SJSA1 (cell line): ENCODE data around the gene GLI3. TPM values are rescaled to one million over a fixed set of nuclear protein-coding genes. Genes with fewer than 3 reads are reported as not detected.

Experiments
- DNase-seq, 2 experiments: peaks; one replicate each; pipeline ENCODE4 v3.0.0-alpha.2; 2015 to 2020; ENCODE audit warnings: low spot score in 2 of 2, low read depth in 1 of 2
- H3K27ac ChIP-seq: fragments of 250-450 bp; sonication (Bioruptor Pico); 2 replicates; pipeline ENCODE4 v1.5.1; 2020; ENCODE audit warnings: mild to moderate bottlenecking, moderate library complexity
- H3K27me3 ChIP-seq: fragments of 250-450 bp; sonication (Bioruptor Pico); replicated peaks from 2 replicates; pipeline ENCODE4 v1.5.1; 2020; ENCODE audit warnings: mild to moderate bottlenecking, moderate library complexity
- H3K36me3 ChIP-seq: fragments of 250-450 bp; sonication (Bioruptor Pico); 2 replicates; pipeline ENCODE4 v1.5.1; 2020; ENCODE audit warnings: mild to moderate bottlenecking
- H3K4me1 ChIP-seq: fragments of 250-450 bp; sonication (Bioruptor Pico); replicated peaks from 2 replicates; pipeline ENCODE4 v1.6.1; 2021; ENCODE audit warnings: mild to moderate bottlenecking
- H3K4me3 ChIP-seq: fragments of 250-450 bp; sonication (Bioruptor Pico); 2 replicates; pipeline ENCODE4 v1.5.1; 2020; ENCODE audit warnings: mild to moderate bottlenecking
- H3K9me3 ChIP-seq: fragments of 250-450 bp; sonication (Bioruptor Pico); replicated peaks from 2 replicates; pipeline ENCODE4 v1.5.1; 2020; ENCODE audit warnings: mild to moderate bottlenecking
- total RNA-seq: library from RNA; depleted of rRNA; stranded (reverse); fragments of >200 nt; shearing (Covaris generic); gene quantifications from 2 replicates; pipeline ENCODE4 v1.2.3, GENCODE V29; 2014

The GLI3 gene
- total RNA-seq, 1 experiment from 2014 or later, result 1.7 TPM

DNA sequence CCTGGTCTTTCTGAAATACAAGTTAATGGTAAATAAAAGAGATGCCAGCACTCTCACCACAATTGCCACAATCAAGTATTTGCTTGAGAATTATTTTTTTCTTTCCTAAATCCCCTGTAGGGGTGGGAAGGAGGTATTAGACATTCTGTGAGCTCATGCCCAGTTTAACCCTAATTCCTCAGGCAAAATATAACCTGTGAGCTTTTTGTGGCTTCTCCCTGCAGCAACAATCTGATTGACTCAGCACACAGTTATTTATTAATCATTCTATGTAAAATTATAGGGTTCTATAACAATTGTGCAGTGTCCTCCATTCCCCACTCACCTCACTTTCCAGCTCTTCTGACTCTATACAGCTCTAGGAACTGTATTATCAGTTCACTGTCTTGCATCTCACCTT is 66.3 kb downstream of the GLI3 start:
- Histone ChIP-seq H3K27ac (no peak overlapping the region), H3K4me1 (no peaks in the 10 kb centered on the region), H3K27me3 (no peaks in the 10 kb centered on the region), H3K36me3 (no peaks in the 10 kb centered on the region), H3K4me3 (no peak overlapping the region), H3K9me3 (no peaks in the 10 kb centered on the region)
- DNase-seq, result no peak

DNA sequence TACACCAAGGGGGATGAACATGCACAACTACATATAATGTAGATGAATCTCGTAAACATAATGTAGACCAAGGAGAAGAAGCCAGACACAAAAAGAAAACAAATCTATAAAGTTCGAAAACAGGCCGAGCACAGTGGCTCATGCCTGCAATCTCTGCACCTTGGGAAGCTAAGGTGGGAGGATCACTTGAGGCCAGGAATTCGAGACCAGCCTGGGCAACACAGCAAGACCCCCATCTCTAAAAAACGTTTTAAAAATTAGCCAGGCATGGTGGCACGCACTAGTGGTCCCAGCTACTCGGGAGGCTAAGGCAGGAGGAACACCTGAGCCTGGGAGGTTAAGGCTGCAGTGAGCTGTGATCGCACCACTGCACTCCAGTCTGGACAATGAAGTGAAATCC is 68.5 kb downstream of the GLI3 start:
- no peaks in the 10 kb centered on the region for H3K4me1 ChIP-seq
- H3K27ac ChIP-seq, result no peak overlapping the region
- H3K9me3 ChIP-seq, result no peaks in the 10 kb centered on the region
- DNase-seq, result no peak
- H3K36me3 ChIP-seq, result no peaks in the 10 kb centered on the region
- H3K27me3 ChIP-seq, result no peaks in the 10 kb centered on the region
- H3K4me3 ChIP-seq, result no peak overlapping the region

DNA sequence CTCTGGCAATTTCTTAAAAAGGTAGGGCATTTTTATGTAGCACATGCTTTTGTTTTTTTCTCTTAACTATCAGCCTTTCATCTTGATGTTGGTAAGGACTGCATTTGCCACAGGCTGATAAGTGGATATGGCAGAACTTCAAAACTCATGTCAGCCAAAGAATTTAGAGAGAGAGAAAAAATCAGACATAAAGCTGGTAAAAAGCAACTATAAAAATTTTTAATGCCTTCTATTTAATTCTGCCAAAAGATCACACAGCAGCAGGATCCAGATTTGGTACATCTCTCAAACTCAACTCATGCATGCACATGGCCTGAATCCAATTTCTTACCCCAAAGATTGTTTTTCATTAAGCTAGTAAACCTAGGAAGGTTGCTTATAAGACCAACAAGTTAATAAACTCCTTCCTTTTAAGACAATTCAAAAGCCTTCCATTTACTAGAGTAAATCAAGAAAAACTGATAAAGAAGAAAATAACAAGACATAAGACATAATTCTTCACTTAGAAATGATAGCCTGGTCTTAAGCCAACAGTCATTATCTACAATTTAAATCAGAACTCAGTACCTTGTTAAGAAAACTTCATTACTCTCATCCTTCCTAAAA is 69.3 kb downstream of the GLI3 start:
- no peaks in the 10 kb centered on the region for H3K36me3 ChIP-seq
- H3K4me3 ChIP-seq, result no peak overlapping the region
- no peaks in the 10 kb centered on the region for H3K9me3 ChIP-seq
- no peaks in the 10 kb centered on the region for H3K27me3 ChIP-seq
- H3K4me1 ChIP-seq, result no peaks in the 10 kb centered on the region
- H3K27ac ChIP-seq, result no peak overlapping the region
- no peak for DNase-seq

DNA sequence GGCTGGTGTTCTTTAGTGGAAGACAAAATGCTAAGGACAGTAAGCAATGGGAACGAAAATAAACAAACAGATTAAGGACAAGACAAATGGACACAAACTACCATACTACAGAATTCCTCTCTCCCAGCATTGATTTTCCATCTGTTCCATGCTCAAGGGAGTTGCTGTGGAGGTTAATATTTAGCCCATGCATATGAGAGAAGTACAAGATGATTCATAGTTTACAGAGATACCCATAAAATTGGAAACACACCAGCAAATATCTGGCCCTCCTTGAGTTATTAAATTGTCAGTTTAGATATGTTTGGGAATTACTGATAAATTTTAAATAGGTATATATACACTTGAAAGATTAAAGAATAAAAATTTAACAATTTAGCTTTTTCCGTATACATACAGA is 69.8 kb downstream of the GLI3 start:
- Histone ChIP-seq H3K9me3 (no peaks in the 10 kb centered on the region), H3K4me1 (no peaks in the 10 kb centered on the region), H3K4me3 (no peak overlapping the region), H3K36me3 (no peaks in the 10 kb centered on the region), H3K27ac (no peak overlapping the region), H3K27me3 (no peaks in the 10 kb centered on the region)
- DNase-seq, result no peak

DNA sequence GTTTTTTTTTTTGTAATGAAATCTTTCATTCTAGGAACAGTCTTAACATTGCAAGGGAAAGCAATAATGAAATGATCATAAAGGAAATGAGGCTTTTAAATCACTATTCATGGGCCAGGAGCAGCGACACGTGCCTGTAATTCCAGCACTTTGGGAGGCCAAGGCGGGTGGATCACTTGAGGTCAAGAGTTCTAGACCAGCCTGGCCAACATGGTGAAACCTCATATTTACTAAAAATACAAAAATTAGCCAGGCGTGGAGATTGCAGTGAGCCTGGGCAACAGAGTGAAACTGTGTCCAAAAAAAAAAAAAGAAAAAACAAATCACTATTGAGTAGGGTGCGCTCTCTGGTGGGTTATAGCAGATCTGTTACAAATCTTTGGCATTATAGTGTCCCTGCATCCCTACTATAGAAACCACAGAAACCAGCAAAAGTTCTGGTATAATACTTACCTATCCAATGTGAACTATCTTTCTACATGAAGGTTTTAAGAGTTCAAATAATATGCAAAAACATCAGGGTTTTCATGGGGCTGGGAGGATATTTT is 72.1 kb downstream of the GLI3 start:
- Histone ChIP-seq H3K4me1 (no peaks in the 10 kb centered on the region), H3K4me3 (no peak overlapping the region), H3K27ac (no peak overlapping the region), H3K9me3 (no peaks in the 10 kb centered on the region), H3K36me3 (no peaks in the 10 kb centered on the region), H3K27me3 (no peaks in the 10 kb centered on the region)
- DNase-seq, result no peak

DNA sequence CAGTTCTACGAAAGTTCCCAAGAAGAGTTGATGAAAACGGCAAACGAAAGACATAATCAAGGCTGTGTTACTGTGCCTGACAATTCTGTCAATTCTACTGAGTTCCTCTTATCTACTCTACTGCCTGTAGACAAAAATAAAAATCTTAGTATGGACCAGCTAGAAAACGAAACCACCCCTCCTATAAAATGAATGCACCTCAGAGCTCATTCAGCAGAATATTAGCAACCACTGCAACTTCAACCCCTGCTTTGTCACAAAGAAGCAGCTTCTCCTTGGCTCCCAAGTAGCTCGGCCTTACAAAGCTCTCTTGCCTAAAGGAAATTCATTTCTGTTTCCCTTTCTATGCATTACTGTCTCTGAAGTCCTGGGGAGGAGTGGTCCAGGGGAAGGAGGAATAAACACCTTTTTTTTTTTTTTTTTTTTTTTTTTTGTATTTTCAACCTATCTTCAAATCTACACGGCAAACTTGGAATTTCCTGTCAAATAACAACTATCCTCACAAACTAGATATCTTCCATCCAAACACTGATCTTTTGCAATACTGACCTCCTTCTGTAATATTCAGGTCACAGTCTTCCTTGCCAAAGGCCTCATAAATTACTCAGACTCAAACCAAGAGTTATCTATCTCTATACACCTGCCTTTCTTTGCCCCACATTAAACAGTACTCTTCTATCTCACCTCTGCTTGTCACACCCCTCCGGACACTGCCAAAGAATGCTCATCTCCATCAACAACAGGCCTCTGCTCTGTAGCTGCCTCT is 74.3 kb downstream of the GLI3 start:
- no peaks in the 10 kb centered on the region for H3K27me3 ChIP-seq
- no peak for DNase-seq
- no peaks in the 10 kb centered on the region for H3K9me3 ChIP-seq

DNA sequence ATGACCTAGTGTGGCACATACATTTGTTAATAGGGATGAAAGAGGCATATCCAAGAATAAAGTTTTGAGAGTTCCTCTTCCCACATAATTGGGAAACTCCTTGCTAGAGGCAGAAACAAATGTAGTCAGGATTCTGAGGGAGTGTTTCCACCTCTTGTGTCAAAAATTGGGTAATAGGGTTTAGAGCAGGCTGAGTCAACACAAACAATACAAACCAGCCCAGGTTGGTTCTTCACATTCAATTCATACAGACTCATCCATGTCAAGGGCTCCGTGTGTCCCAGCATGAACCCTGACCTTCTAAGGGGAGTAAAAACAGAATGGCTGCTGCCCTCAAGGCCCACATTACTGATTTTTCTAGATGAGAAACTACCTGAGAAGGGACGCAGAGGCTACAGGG is 75.3 kb downstream of the GLI3 start:
- no peaks in the 10 kb centered on the region for H3K4me1 ChIP-seq
- H3K27me3 ChIP-seq, result no peaks in the 10 kb centered on the region
- H3K36me3 ChIP-seq, result no peaks in the 10 kb centered on the region
- DNase-seq, result no peak
- H3K4me3 ChIP-seq, result no peak overlapping the region
- H3K9me3 ChIP-seq, result no peaks in the 10 kb centered on the region
- H3K27ac ChIP-seq, result no peak overlapping the region

More for the DNA sequence above, 74.3 kb downstream of the GLI3 start:
- Histone ChIP-seq H3K4me3 (no peak overlapping the region), H3K27ac (no peak overlapping the region), H3K36me3 (no peaks in the 10 kb centered on the region), H3K4me1 (no peaks in the 10 kb centered on the region)

DNA sequence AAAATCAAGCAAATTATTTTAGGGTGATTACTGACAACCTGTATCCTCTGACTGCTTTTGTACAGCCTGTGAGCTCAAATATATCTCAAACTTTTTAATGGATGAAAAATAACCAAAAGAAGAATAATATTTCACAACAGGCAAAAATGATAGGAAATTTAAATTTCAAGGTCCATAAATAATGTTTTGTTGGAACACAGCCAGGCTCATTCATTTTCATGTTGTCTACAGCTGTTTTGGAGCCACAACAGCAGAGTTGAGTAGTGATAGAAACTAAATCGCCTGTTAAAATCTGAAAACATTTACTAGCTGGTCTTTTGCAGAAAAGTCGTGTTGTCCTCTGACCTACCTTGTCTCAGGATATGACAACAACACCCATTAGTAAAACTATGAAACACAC is 75.9 kb downstream of the GLI3 start:
- Histone ChIP-seq H3K27ac (no peak overlapping the region), H3K9me3 (no peaks in the 10 kb centered on the region), H3K4me1 (no peaks in the 10 kb centered on the region), H3K27me3 (no peaks in the 10 kb centered on the region), H3K4me3 (no peak overlapping the region), H3K36me3 (no peaks in the 10 kb centered on the region)
- no peak for DNase-seq

DNA sequence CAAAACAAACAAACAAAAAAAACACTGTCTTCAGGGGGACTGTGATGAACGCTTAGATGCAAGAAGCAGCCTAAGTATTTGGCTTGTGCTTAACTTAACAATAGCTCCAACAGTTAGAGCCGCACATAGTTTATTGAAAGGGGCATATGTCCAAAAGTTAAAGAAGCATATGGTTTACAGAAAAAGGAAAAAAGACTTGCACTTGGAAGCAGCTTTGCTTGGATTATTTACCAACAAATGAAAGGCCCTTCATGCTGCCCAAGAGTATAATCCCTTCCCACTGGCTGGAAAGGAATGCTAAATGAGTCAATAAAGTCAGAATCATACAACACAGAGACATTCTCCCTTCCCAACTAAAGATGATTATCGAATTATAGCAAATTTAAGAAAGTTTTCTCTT is 77.9 kb downstream of the GLI3 start:
- Histone ChIP-seq H3K36me3 (no peaks in the 10 kb centered on the region), H3K27me3 (no peaks in the 10 kb centered on the region), H3K4me3 (no peak overlapping the region), H3K4me1 (no peaks in the 10 kb centered on the region), H3K27ac (no peak overlapping the region), H3K9me3 (no peaks in the 10 kb centered on the region)
- no peak for DNase-seq

DNA sequence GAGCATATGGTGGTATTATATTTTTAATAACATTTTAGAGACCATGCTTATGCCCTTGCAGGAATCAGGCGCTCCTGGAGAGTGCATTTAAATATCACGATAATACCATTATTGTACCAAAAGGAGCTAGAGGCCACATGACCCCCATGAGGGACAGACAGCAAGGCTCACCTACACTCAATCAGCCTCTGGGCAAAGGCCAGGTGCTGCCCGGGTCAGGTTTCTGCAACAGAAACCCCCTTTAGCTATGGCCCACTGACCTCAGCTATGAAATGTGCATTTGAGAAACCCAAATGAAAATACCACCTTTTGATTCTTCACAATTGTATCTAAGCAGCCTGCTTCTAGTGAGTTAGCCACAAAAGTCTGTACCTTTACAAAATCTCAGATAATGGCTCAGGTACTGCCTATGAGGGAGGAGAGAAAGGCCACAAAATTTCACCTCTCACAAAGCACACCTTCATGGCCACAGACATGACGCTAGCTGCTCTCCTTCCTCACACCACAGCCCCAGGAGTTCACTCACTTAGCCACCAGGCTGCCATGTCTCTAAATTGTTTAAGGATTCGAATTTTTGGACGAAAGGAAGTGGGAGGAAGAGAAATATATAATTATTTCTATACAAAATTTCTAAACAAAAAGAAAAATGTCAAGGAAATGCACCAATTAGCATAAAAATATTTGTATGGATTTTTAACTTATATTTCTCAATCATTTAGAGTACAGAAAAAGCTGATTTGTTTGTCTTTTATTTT is 79.9 kb downstream of the GLI3 start:
- Histone ChIP-seq H3K27me3 (no peaks in the 10 kb centered on the region), H3K4me3 (no peak overlapping the region), H3K4me1 (no peaks in the 10 kb centered on the region), H3K27ac (no peak overlapping the region), H3K36me3 (no peaks in the 10 kb centered on the region), H3K9me3 (no peaks in the 10 kb centered on the region)
- DNase-seq, result no peak

DNA sequence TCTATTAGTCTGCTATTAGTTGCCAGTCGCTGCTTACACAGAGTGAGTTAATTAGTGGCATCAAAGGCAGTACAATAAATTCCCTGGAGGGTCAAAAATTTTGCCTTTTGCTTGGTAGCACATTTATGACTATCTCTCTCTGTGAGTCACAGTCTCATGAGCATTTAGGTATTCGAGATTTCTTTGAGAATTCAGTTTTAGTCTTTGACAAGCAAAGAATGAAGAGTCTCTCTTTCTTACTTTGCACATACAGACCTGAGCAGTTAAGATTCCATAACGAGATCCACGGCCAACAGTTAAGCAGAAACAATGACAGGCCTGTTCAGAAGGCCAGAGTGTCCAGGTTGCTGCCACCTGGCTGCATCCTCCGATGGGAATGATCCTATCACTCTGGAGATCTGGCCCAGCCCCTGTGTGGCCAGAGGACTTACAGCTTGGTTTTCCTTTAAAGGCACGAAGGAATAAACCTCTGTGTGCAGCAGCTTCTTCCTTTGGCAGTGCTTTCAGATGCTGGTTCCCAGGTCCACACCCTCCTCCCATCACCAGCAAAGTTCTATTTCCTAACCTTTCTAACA is 80.6 kb downstream of the GLI3 start:
- no peak for DNase-seq
- no peak overlapping the region for H3K4me3 ChIP-seq
- H3K36me3 ChIP-seq, result no peaks in the 10 kb centered on the region
- H3K27ac ChIP-seq, result no peak overlapping the region
- H3K4me1 ChIP-seq, result no peaks in the 10 kb centered on the region
- H3K9me3 ChIP-seq, result no peaks in the 10 kb centered on the region
- H3K27me3 ChIP-seq, result no peaks in the 10 kb centered on the region

DNA sequence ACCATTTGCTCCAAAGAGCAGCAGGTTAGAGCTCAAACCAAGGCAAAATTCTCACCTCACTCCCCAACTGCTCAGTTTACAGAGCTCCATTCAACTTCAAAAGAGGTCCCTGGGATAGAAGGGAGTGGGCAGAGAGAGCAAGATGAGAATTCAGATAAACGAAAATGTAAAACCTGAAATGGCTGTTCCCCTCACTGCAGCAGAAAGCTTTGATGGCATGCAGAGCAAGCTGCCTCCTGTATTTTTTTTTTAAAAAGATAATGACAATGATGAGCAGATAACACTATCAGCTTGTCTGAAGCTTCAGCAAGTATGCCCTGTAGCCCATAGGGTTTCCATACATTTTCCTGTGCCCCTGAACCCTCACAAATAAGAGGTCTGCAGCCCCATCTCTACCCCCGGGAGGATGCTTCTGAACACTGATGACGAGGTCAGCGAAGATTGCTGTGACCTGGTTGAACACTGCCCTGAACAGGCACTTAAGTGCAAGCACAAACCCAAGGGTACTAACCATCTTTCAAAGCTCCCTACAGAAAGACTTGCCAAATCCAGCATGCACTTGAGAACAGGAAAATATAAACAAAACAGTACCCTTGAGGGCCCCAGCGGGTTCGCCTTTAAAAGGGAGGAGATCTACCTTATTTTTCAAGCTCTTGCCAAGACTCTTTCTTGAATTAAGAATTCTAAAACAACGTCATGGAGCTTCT is 81.3 kb downstream of the GLI3 start:
- Histone ChIP-seq H3K27me3 (no peaks in the 10 kb centered on the region), H3K36me3 (no peaks in the 10 kb centered on the region), H3K9me3 (no peaks in the 10 kb centered on the region), H3K4me3 (no peak overlapping the region), H3K4me1 (no peaks in the 10 kb centered on the region), H3K27ac (no peak overlapping the region)
- DNase-seq, result no peak

DNA sequence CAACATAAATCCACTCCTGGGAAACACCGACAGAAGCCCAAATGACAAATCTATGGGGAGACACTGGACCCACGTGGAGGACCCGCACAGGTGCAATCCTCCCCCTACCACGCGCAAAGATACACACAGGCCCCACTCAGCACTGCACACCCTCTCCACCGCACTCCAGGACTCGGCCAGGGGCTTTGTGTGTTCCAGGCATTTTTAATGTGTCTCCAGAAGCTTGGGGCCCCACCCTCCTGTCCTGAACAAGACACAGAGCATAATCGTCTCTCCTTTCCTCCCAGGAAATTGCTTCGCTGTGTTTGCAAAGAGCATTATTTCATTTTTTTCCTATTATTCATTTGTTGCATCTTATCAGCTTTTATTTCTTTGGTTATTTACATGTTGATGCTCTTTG is 82.8 kb downstream of the GLI3 start:
- Histone ChIP-seq H3K27me3 (no peaks in the 10 kb centered on the region), H3K4me3 (no peak overlapping the region), H3K9me3 (no peaks in the 10 kb centered on the region), H3K4me1 (no peaks in the 10 kb centered on the region), H3K27ac (no peak overlapping the region), H3K36me3 (no peaks in the 10 kb centered on the region)
- DNase-seq, result no peak
